Endodermal cell (in vitro differentiated cells): ENCODE results near the gene CTTN. TPM values are rescaled to one million over a fixed set of nuclear protein-coding genes. Genes with fewer than 3 reads are reported as not detected.

ENCODE experiments used
- DNase-seq: peaks from one replicate; pipeline ENCODE4 v3.0.0-alpha.2; 2017
- H3K27ac ChIP-seq: 2 replicates; pipeline ENCODE4 v1.5.1; 2013; ENCODE audit warnings: mild to moderate bottlenecking, low read depth, low read length, moderate library complexity
- H3K27me3 ChIP-seq: 2 replicates; pipeline ENCODE4 v1.6.1; 2013; ENCODE audit warnings: mild to moderate bottlenecking, low read length, moderate library complexity; ENCODE audit not compliant: insufficient read depth, control insufficient read depth, poor library complexity, severe bottlenecking
- H3K36me3 ChIP-seq: 2 replicates; pipeline ENCODE4 v1.7.0; 2013; ENCODE audit warnings: mild to moderate bottlenecking, low read length, moderate library complexity; ENCODE audit not compliant: control insufficient read depth, insufficient read depth
- H3K4me1 ChIP-seq: one replicate; pipeline ENCODE4 v1.7.0; 2013; ENCODE audit warnings: low read length; ENCODE audit not compliant: control insufficient read depth, insufficient read depth
- H3K4me3 ChIP-seq: 2 replicates; pipeline ENCODE4 v1.5.1; 2013; ENCODE audit warnings: mild to moderate bottlenecking, low read length, moderate library complexity
- H3K9ac ChIP-seq: 2 replicates; pipeline ENCODE4 v1.6.1; 2013; ENCODE audit warnings: mild to moderate bottlenecking, low read length, moderate library complexity; ENCODE audit not compliant: poor library complexity, severe bottlenecking; ENCODE audit errors: extremely low read depth
- H3K9me3 ChIP-seq: 2 replicates; pipeline ENCODE4 v1.6.1; 2013; ENCODE audit warnings: mild to moderate bottlenecking, low read length, moderate library complexity; ENCODE audit not compliant: control insufficient read depth
- H3K27ac Mint-ChIP-seq: 2 replicates; pipeline ENCODE4 v1.8.0; 2020; ENCODE audit warnings: mixed read lengths
- H3K27me3 Mint-ChIP-seq: 2 replicates; pipeline ENCODE4 v1.8.0; 2021; ENCODE audit warnings: mild to moderate bottlenecking, mixed read lengths; ENCODE audit not compliant: insufficient read depth
- H3K36me3 Mint-ChIP-seq: 2 replicates; pipeline ENCODE4 v1.8.0; 2020; ENCODE audit warnings: low read depth, mixed read lengths
- H3K4me1 Mint-ChIP-seq: 2 replicates; pipeline ENCODE4 v1.8.0; 2020; ENCODE audit warnings: mixed read lengths
- H3K4me3 Mint-ChIP-seq: 2 replicates; pipeline ENCODE4 v1.8.0; 2020; ENCODE audit warnings: mild to moderate bottlenecking, moderate library complexity, mixed read lengths
- H3K9me3 Mint-ChIP-seq: 2 replicates; pipeline ENCODE4 v1.8.0; 2020; ENCODE audit warnings: mild to moderate bottlenecking, mixed read lengths
- CTCF ChIP-seq: fragments of 200-600 bp; sonication (generic); conservative IDR thresholded peaks from 2 replicates; pipeline ENCODE4 v1.5.0; 2021; ENCODE audit warnings: antibody characterized with exemption, mild to moderate bottlenecking
- WGBS, 2 experiments: methylation state at CpG; one replicate each; pipeline versions ENCODE4 v1.1.5 to v1.1.7; 2013; ENCODE audit warnings: missing lambda C conversion rate in 2 of 2, mixed read lengths in 1 of 2; ENCODE audit not compliant: insufficient coverage in 1 of 2, insufficient read length in 1 of 2; 5-methylcytosine and 5-hydroxymethylcytosine counted together
- total RNA-seq, 2 donors: library from RNA; stranded (reverse); fragmentation: NEBNext Ultra II Directional in 1 of 2; extraction: Animal tissue kit (Norgen Biotek cat#: 25700) in 1 of 2; gene quantifications; 2 replicates in 1 of 2; 3 replicates in 1 of 2; pipeline ENCODE4 v1.2.1, GENCODE V29; 2021

CTTN gene
- total RNA-seq, 2 donors from 2014 or later, result 282 to 283 TPM

- 86 to 97% methylated on average over 1 of the region's 1 CpG for WGBS, 2 experiments
- no peak overlapping the region for H3K27ac ChIP-seq
- H3K27me3 Mint-ChIP-seq, result no peaks in the 10 kb centered on the region
- no peak overlapping the region for H3K4me3 Mint-ChIP-seq
- H3K4me1 Mint-ChIP-seq, result peaks cover 7% of the 10 kb centered on the region
- H3K9me3 Mint-ChIP-seq, result peaks cover 15% of the 10 kb centered on the region
- peaks cover under 1% of the 10 kb centered on the region for H3K36me3 Mint-ChIP-seq
- H3K9me3 ChIP-seq, result no peaks in the 10 kb centered on the region
- H3K9ac ChIP-seq, result no peak overlapping the region
- no peaks in the 10 kb centered on the region for H3K36me3 ChIP-seq
- H3K27me3 ChIP-seq, result no peaks in the 10 kb centered on the region
- DNase-seq, result no peak
- TF ChIP-seq CTCF, result no peak
- no peaks in the 10 kb centered on the region for H3K4me1 ChIP-seq
- no peak overlapping the region for H3K27ac Mint-ChIP-seq
- H3K4me3 ChIP-seq, result no peak overlapping the region
These were observed 57.0 kb downstream of the CTTN start for GRCh38 chr11:70455354-70455753.

- Mint-ChIP-seq H3K27ac (no peak overlapping the region), H3K36me3 (no peaks in the 10 kb centered on the region), H3K9me3 (peaks cover 5% of the 10 kb centered on the region), H3K27me3 (peaks cover 4% of the 10 kb centered on the region), H3K4me3 (no peak overlapping the region), H3K4me1 (peaks cover 7% of the 10 kb centered on the region)
- Histone ChIP-seq H3K36me3 (no peaks in the 10 kb centered on the region), H3K27ac (no peak overlapping the region), H3K27me3 (no peaks in the 10 kb centered on the region), H3K4me3 (no peak overlapping the region), H3K4me1 (no peaks in the 10 kb centered on the region), H3K9ac (no peak overlapping the region), H3K9me3 (no peaks in the 10 kb centered on the region)
- peak; percentile 17 for DNase-seq
- no peak for TF ChIP-seq CTCF
- WGBS, 2 experiments, result 92 to 93% methylated on average over 10 to 29 of the region's 31 CpGs
These were observed 58.7 kb downstream of the CTTN start for GRCh38 chr11:70456921-70457532.

GRCh38 chr11:70458736-70459135 is 60.4 kb downstream of the CTTN start:
- 96 to 100% methylated on average over 1 to 2 of the region's 2 CpGs for WGBS, 2 experiments
- Mint-ChIP-seq H3K36me3 (peaks cover 2% of the 10 kb centered on the region), H3K4me1 (peaks cover 7% of the 10 kb centered on the region), H3K9me3 (peaks cover 6% of the 10 kb centered on the region), H3K27ac (no peak overlapping the region), H3K27me3 (peaks cover 6% of the 10 kb centered on the region), H3K4me3 (no peak overlapping the region)
- no peak for DNase-seq
- no peaks in the 10 kb centered on the region for H3K9me3 ChIP-seq
- H3K9ac ChIP-seq, result no peak overlapping the region
- no peak overlapping the region for H3K27ac ChIP-seq
- no peaks in the 10 kb centered on the region for H3K27me3 ChIP-seq
- no peak overlapping the region for H3K4me3 ChIP-seq
- H3K36me3 ChIP-seq, result no peaks in the 10 kb centered on the region
- no peak for TF ChIP-seq CTCF
- no peaks in the 10 kb centered on the region for H3K4me1 ChIP-seq
